ENCODE results near the gene ZNF543. TPM values are rescaled to one million over a fixed set of nuclear protein-coding genes. Genes with fewer than 3 reads are reported as not detected.

The ZNF543 gene
- total RNA-seq, 4 donors from 2014 or later, result 5.8 to 11.5 (median 8.3) TPM

DNA sequence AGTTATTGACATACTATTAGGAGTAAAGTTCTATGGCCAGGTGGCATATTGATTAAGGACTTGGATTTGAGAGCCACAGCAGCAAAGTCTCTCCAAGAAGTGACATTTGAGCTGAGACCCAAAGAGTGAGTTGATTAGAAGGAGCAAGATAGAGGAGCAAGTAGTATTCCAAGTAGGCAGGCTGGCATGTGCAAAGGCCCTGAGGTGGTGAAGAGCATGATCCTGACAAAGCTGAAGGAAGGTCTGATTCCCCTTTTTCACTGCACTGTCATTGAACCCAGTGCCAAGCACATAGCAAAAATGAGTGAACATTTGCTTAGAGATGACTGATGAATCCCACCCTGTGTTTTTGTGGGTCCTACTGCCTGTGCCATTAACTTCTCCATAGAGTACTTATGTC is 4.7 kb downstream of the ZNF543 start:
- H3K4me3 ChIP-seq, result no peak overlapping the region
- in situ Hi-C loops (cut with MboI; ENCODE audit: low sequenced_read_pairs in 4 of 4), result no loop called here
- peaks cover 7 to 71% of the 10 kb centered on the region in 2 donors for H3K36me3 ChIP-seq
- DNase-seq (no peak), ATAC-seq (no peak)
- H3K9me3 ChIP-seq, result peaks cover 0 to 7% (median 0%) of the 10 kb centered on the region in 3 donors
- TF ChIP-seq, protein P1, sequence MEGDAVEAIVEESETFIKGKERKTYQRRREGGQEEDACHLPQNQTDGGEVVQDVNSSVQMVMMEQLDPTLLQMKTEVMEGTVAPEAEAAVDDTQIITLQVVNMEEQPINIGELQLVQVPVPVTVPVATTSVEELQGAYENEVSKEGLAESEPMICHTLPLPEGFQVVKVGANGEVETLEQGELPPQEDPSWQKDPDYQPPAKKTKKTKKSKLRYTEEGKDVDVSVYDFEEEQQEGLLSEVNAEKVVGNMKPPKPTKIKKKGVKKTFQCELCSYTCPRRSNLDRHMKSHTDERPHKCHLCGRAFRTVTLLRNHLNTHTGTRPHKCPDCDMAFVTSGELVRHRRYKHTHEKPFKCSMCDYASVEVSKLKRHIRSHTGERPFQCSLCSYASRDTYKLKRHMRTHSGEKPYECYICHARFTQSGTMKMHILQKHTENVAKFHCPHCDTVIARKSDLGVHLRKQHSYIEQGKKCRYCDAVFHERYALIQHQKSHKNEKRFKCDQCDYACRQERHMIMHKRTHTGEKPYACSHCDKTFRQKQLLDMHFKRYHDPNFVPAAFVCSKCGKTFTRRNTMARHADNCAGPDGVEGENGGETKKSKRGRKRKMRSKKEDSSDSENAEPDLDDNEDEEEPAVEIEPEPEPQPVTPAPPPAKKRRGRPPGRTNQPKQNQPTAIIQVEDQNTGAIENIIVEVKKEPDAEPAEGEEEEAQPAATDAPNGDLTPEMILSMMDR (IDR thresholded peaks at IDR 0.05 in 4 of 5, conservative IDR thresholded peaks at IDR 0.05 in 1 of 5), result no peak
- TF ChIP-seq POLR2A (IDR thresholded peaks at IDR 0.05), result no peak
- peaks cover 12 to 18% of the 10 kb centered on the region in 2 donors for H3K4me1 ChIP-seq
- H3K27me3 ChIP-seq, result no peaks in the 10 kb centered on the region
- no peak overlapping the region for H3K27ac ChIP-seq
- intact Hi-C loops (cut with DNase I; ENCODE audit: low total_unique reads), result no loop called here

DNA sequence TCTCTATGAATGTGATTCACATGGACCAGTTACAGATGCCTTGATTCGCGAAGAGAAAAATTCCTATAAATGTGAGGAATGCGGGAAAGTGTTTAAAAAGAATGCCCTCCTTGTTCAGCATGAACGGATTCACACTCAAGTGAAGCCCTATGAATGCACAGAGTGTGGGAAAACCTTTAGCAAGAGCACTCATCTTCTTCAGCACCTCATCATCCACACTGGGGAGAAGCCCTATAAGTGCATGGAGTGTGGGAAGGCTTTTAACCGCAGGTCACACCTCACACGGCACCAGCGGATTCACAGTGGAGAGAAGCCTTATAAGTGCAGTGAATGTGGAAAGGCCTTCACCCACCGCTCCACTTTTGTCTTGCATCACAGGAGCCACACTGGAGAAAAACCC is 7.7 kb downstream of the ZNF543 start:
- H3K9me3 ChIP-seq, result peaks cover 0 to 7% (median 0%) of the 10 kb centered on the region in 3 donors
- H3K27me3 ChIP-seq, result no peaks in the 10 kb centered on the region
- in situ Hi-C loops (cut with MboI; ENCODE audit: low sequenced_read_pairs in 4 of 4), result no loop called here
- no peak overlapping the region for H3K27ac ChIP-seq
- intact Hi-C loops (cut with DNase I; ENCODE audit: low total_unique reads), result no loop called here
- H3K36me3 ChIP-seq, result peaks cover 7 to 83% of the 10 kb centered on the region in 2 donors
- no peak overlapping the region for H3K4me3 ChIP-seq
- no peaks in the 10 kb centered on the region for H3K4me1 ChIP-seq
- DNase-seq, result no peak
- no peak for TF ChIP-seq POLR2A (IDR thresholded peaks at IDR 0.05)
- TF ChIP-seq, protein P1 (IDR thresholded peaks at IDR 0.05 in 4 of 5, conservative IDR thresholded peaks at IDR 0.05 in 1 of 5), result no peak
- ATAC-seq, result no peak

DNA sequence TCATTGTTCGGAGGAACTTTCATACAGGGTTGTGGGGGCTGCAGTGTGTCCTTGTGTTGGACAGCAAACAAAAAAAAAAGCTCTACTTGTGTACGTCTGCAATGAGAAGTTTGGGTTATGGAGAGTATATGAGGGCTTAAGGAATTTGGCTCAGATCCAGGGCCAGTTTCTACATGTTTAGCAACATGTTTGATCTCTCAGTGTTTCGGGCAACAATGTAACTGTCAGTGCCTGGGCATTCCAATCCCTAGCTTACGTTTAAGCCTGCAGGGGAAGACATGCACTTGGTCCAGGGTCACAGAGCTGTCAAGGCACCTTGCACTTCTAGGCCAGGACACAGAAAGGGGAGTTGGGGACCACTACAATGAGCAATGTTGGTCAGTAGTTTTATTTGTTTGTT is 13.9 kb downstream of the ZNF543 start:
- Histone ChIP-seq H3K4me3 (no peak overlapping the region), H3K27me3 (no peaks in the 10 kb centered on the region), H3K4me1 (peaks cover 8 to 20% of the 10 kb centered on the region in 2 donors), H3K36me3 (peaks cover under 1 to 21% of the 10 kb centered on the region in 2 donors), H3K9me3 (peaks cover 0 to under 1% (median 0%) of the 10 kb centered on the region in 3 donors), H3K27ac (no peak overlapping the region)
- no peak for DNase-seq
- intact Hi-C loops (cut with DNase I; ENCODE audit: low total_unique reads), result no loop called here
- no peak for TF ChIP-seq POLR2A (IDR thresholded peaks at IDR 0.05)
- TF ChIP-seq, protein P1 (IDR thresholded peaks at IDR 0.05 in 4 of 5, conservative IDR thresholded peaks at IDR 0.05 in 1 of 5), result no peak
- no peak for ATAC-seq
- in situ Hi-C loops (cut with MboI; ENCODE audit: low sequenced_read_pairs in 4 of 4), result no loop called here

DNA sequence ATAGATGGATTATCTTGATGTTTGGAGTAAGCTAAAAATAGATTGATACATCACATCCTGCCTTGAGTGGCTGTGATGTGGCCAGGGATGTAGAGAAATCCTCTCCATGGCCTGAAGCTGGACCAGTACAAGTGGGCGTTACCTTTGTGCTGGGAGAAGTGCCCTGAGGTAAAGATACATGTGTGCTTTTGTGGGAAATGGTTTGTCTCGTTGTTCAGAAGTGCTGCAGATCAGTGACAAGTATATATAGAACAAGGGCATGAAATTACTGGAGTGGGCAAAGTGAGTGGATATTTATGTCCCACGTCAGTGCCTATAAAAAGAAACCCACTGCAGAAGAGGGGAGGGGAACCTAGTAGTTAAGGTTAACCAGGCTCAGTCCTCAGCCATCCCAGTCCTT is 18.6 kb downstream of the ZNF543 start:
- H3K4me1 ChIP-seq, result peaks cover 8 to 23% of the 10 kb centered on the region in 2 donors
- peak overlapping the region; percentile 72 to 79 (median 76) for H3K27ac ChIP-seq
- DNase-seq (peak in 1 of 2 donors; percentile 37), ATAC-seq (peak; percentile 87 to 97)
- in situ Hi-C loops (cut with MboI; ENCODE audit: low sequenced_read_pairs in 4 of 4), result no loop called here
- intact Hi-C loops (cut with DNase I; ENCODE audit: low total_unique reads), result loop anchor here (2.0 kb wide), 2 partner anchors 18 to 36 kb away; partner anchors contain the start of gene ZNF543
- no peaks in the 10 kb centered on the region for H3K36me3 ChIP-seq
- no peaks in the 10 kb centered on the region for H3K27me3 ChIP-seq
- peak overlapping the region in 1 of 4 donors; percentile 17 for H3K4me3 ChIP-seq
- no peaks in the 10 kb centered on the region for H3K9me3 ChIP-seq
- TF ChIP-seq POLR2A (IDR thresholded peaks at IDR 0.05), result no peak
- TF ChIP-seq, protein P1 (IDR thresholded peaks at IDR 0.05 in 4 of 5, conservative IDR thresholded peaks at IDR 0.05 in 1 of 5), result no peak

DNA sequence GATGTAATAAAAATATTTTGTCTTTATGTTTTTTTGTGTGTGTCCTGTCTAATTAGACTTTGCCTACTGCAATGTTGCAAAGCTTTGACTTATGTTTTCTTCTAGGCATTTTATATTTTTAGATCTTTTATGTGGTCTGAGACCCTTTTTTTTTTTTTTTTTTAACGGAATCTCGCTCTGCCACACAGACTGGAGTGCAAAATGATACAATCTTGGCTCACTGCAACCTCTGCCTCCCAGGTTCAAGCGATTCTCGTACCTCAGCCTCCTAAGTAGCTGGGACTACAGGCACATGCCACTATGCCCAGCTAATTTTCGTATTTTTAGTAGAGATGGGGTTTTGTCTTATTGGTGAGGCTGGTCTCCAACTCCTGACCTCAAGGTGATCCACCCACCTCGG is 22.3 kb downstream of the ZNF543 start:
- H3K27me3 ChIP-seq, result no peaks in the 10 kb centered on the region
- in situ Hi-C loops (cut with MboI; ENCODE audit: low sequenced_read_pairs in 4 of 4) (no loop called here), intact Hi-C loops (cut with DNase I; ENCODE audit: low total_unique reads) (no loop called here)
- no peak overlapping the region for H3K27ac ChIP-seq
- no peak overlapping the region for H3K4me3 ChIP-seq
- DNase-seq, result no peak
- peaks cover 8 to 15% of the 10 kb centered on the region in 2 donors for H3K4me1 ChIP-seq
- H3K36me3 ChIP-seq, result no peaks in the 10 kb centered on the region
- ATAC-seq, result no peak
- H3K9me3 ChIP-seq, result no peaks in the 10 kb centered on the region
- TF ChIP-seq, protein P1 (IDR thresholded peaks at IDR 0.05 in 4 of 5, conservative IDR thresholded peaks at IDR 0.05 in 1 of 5), result no peak
- TF ChIP-seq POLR2A (IDR thresholded peaks at IDR 0.05), result no peak

Measured in gastrocnemius medialis (tissue), 4 donors.